ENCODE measurements around the gene TM6SF1. TPM values are rescaled to one million over a fixed set of nuclear protein-coding genes. Genes with fewer than 3 reads are reported as not detected.

Gene TM6SF1
- total and polyA plus RNA-seq, 9 of the 15 experiments (the other 6 are each of a cell fraction or from before 2014, with no cell fraction given): 1.0 to 5.6 (median 3.5) TPM

DNA sequence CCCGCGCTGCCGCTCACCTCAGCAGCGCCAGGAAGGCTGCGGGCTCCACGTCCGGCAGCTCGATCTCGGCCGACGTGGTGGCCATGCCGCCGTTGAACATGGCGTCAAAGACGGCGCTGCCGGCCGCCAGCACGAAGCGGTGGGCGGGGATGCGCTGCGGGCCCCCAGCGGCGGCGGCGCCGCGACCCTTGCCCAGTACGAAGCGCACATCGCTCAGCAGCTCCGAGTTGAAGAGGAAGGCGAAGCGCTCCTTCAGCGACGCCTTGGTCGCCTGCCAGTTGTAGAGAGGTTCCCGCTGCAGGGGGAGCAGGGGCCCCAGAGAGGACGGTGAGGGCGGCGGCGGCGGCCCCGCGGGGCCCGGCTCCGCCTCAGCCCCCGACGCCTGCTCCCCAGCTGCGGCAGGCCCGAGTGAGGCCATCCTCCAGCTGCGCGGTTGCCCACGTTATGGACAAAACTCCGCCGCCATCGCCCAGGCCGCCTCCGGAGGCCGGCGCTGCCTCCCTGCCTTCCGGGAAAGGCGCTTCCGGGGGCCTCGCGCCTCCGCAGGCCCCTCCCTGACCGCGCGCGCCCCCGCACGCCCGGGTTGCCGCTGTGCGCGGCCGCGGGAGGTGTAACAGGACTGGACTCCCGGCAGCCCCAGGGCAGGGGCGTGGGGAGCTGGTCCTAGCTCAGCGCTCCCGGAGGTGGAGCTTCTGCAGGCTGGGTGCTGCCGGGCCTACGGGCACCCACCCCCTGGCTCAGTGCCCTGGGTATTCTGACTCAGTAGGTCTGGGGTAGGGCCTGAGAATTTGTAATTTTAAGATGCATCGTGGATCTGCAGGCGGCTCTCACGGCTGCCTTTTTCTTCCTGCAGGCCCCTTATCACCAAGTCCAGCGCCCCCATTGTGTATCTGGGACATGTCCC is 40.5 kb upstream of the TM6SF1 start, which contains the start of gene BTBD1 (continued):
- TF ChIP-seq, protein P1, sequence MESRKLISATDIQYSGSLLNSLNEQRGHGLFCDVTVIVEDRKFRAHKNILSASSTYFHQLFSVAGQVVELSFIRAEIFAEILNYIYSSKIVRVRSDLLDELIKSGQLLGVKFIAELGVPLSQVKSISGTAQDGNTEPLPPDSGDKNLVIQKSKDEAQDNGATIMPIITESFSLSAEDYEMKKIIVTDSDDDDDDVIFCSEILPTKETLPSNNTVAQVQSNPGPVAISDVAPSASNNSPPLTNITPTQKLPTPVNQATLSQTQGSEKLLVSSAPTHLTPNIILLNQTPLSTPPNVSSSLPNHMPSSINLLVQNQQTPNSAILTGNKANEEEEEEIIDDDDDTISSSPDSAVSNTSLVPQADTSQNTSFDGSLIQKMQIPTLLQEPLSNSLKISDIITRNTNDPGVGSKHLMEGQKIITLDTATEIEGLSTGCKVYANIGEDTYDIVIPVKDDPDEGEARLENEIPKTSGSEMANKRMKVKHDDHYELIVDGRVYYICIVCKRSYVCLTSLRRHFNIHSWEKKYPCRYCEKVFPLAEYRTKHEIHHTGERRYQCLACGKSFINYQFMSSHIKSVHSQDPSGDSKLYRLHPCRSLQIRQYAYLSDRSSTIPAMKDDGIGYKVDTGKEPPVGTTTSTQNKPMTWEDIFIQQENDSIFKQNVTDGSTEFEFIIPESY (CRISPR knock-in tag; IDR thresholded peaks at IDR 0.05): no peak
- TF ChIP-seq ARID1B (IDR thresholded peaks at IDR 0.05): peak; percentile 47
- peak; percentile 39 for TF ChIP-seq POLR2B (IDR thresholded peaks at IDR 0.05; ENCODE audit: low read depth, partially characterized antibody)
- TF ChIP-seq GABPA (tag; conservative IDR thresholded peaks at IDR 0.05; ENCODE audit: low read depth): peak; percentile 95
- peak; percentile 65; the same call in 1 of the 2 replicates for TF ChIP-seq SP1 (CRISPR knock-in tag; IDR thresholded peaks at IDR 0.05)
- no peak for TF ChIP-seq TSC22D4 (tag; IDR thresholded peaks at IDR 0.05)
- TF ChIP-seq ZNF592 (IDR thresholded peaks at IDR 0.05): peak; percentile 67; the same call in 1 of the 2 replicates
- TF ChIP-seq MAZ (CRISPR knock-in tag; conservative IDR thresholded peaks at IDR 0.05 in 1 of 2, IDR thresholded peaks at IDR 0.05 in 1 of 2): peak; percentile 97 to 98
- TF ChIP-seq XRCC3 (IDR thresholded peaks at IDR 0.05): no peak
- TF ChIP-seq MAFG (tag; conservative IDR thresholded peaks at IDR 0.05): no peak
- TF ChIP-seq MED1 (CRISPR knock-in tag; IDR thresholded peaks at IDR 0.05; ENCODE audit: borderline replicate concordance): no peak
- no peak; the same call in 1 of the 2 replicates for TF ChIP-seq HNRNPL (IDR thresholded peaks at IDR 0.05; ENCODE audit: low read depth, low read length)
- no peak for TF ChIP-seq ZNF695 (CRISPR knock-in tag; IDR thresholded peaks at IDR 0.05)
- TF ChIP-seq HDAC6 (IDR thresholded peaks at IDR 0.05; ENCODE audit: low read depth, low read length): no peak
- TF ChIP-seq ZNF253 (CRISPR knock-in tag; conservative IDR thresholded peaks at IDR 0.05): no peak
- no peak for TF ChIP-seq KAT7 (CRISPR knock-in tag; IDR thresholded peaks at IDR 0.05; ENCODE audit: borderline replicate concordance)
- TF ChIP-seq, protein P2, sequence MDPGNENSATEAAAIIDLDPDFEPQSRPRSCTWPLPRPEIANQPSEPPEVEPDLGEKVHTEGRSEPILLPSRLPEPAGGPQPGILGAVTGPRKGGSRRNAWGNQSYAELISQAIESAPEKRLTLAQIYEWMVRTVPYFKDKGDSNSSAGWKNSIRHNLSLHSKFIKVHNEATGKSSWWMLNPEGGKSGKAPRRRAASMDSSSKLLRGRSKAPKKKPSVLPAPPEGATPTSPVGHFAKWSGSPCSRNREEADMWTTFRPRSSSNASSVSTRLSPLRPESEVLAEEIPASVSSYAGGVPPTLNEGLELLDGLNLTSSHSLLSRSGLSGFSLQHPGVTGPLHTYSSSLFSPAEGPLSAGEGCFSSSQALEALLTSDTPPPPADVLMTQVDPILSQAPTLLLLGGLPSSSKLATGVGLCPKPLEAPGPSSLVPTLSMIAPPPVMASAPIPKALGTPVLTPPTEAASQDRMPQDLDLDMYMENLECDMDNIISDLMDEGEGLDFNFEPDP (CRISPR knock-in tag; IDR thresholded peaks at IDR 0.05): no peak
- TF ChIP-seq ETV1 (tag; conservative IDR thresholded peaks at IDR 0.05; ENCODE audit: low read depth): peak; percentile 61; the same call in 1 of the 2 replicates
- no peak for TF ChIP-seq OTX1 (CRISPR knock-in tag; IDR thresholded peaks at IDR 0.05)
- no peak for TF ChIP-seq ZNF668 (CRISPR knock-in tag; IDR thresholded peaks at IDR 0.05)

Measured in K562 (cell line).